ENCODE measurements around the gene MYBL2.

Gene MYBL2

DNA sequence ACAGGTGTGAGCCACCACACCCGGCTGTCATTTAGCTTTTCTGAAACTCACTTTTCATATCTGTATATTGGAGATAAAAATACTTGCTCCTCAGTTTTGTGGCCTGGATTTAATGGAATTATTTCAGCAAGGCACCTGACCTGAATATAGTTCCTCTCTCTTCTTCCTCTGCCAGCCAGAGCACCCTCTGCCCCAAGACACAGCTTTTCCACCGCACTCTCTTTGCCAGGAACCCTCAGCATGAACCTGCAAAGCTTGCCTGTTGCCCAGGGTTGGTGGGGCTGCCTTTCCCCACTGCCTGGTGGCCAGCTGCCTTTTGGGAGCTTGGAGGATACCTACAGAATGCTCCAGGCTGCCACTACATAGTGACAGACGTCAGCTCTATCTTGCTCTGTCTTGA, 56.8 kb downstream of the MYBL2 start:
- DNase-seq = no peak

DNA sequence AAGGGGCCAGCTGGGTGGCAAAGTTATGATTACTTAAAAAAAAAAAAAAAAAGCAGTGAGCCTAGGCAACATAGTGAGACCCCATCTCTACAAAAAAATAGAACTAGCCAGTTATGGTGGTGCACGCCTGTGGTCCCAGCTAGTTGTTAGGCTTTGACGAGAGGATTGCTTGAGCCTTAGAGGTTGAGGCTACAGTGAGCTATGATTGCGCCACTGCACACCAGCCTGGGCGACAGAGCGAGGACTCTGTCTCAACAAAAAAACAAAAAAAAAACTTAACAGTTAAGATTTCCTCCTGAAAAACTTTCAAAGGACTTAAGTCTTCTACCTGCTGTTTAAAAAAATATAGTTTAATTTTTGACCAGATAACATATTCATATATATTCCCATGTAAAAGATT, 57.5 kb downstream of the MYBL2 start:
- no peak for DNase-seq

DNA sequence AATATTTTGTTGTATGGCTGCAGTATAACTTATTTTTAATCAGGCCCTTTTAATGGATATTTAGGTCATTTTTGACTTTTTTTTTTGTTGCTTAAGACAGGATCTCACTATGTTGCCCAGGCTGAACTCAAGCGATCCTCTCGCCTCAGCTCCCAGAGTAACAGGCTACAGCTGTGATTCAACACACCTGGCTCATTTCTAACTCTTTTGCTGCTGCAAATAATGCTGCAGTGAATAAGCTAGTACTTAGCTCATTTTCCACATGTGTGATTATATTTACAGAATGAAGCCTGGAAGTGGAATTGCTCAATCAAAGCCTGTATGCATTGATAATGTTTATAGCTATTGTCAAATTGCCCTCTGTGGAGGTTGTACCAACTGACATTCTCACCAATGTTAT, 58.8 kb downstream of the MYBL2 start:
- no peak for DNase-seq

DNA sequence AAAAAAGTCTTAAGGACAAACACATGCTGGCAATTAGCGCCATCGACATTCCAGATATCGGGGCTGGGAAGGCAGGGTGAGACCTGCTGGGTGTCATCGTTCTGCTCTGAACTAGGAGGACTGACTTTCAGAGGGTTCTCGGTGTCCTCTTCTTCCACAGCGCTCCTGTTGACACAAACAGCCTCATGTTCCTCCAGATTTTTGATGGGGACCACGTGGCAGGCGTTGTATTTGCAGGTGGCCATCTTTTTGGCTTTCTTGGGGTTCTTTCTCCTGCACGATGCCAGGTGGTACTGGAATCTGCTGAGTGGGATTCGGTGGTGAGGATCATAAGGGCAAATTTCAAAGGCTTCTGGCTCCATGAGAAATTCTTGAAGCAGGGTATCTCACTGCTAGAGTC, 59.4 kb downstream of the MYBL2 start:
- no peak for DNase-seq

DNA sequence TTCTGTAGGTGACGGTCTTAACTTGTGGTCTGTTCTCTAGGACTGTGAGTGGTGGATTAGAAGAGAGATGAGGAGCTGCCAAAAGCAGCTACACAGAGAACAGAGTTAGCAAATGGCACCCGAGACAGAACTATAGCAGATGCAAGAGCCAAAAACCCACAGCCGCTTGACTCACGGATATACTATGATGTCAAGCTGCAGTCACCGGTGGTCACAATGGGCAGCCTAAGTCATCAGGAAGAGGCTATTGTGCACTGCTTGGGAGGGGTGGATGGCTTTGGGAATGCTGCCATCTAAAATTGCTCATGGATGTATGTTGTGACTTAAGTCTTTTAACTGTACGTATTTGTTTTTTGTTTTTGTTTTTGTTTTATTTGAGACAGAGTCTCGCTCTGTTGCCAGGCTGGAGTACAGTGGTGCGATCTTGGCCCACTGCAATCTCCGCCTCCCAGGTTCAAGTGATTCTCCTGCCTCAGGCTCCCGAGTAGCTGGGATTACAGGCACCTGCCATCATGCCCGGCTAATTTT, 60.0 kb downstream of the MYBL2 start, which contains the start of gene GTSF1L:
GTSF1L (minus strand) TSS at position 192 of the 528 bp plus-strand sequence. CDS start 308 bp downstream, outside the sequence.
- DNase-seq = no peak

DNA sequence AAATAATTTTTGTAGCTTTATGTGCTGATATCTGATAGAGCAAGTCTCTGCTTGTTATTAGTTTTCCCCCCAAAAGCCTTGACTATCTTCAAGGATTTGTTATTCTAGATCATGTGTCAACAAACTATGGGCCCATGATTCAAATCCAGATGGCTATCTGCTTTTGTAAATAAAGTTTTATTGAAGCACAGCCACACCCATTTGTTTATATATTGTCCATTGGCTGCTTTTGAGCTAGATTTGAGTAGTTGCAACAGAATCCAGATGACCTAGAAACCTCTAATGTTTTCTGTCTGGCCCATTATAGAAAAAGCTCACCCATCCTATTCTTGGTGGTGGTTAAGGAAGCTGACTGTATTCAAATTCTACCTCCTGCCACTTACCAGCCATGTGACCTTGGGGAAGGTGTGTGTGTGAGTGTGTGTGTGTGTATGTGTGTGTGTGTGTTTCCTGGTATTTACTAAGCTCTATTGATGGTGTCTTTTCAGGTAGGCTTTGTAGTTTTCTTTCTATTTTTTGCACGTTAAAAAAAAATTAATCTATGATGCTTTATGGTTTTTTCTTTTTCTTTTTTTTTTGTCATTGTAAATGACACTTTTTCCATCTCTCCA, 61.2 kb downstream of the MYBL2 start:
- DNase-seq = no peak

DNA sequence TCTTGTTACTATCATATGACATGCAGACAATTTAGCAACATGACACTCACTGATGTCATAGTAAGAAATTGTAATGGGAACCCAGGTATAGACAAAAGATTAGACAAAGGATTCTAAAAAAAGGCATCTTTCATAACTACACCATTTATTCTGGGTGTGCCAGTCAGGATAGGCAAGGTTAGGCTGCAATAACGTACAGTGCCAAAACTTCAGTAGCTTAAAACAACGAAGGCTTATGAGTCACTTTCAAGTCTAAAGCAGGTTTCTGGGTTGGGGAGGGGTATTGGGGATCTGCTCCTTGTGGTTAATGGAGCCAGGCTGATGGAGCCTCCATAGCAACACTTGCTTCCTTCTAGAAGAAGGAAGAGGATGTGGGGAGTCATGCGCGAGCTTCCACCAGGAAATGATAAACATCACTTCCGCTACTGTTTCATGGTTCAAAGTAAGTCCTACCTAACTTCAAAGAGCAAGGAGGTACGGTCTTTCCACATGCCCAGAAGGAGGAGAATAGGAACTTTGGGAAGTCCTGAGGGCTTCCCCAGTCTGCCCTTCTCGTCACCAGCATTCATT, 61.9 kb downstream of the MYBL2 start:
- DNase-seq = no peak

DNA sequence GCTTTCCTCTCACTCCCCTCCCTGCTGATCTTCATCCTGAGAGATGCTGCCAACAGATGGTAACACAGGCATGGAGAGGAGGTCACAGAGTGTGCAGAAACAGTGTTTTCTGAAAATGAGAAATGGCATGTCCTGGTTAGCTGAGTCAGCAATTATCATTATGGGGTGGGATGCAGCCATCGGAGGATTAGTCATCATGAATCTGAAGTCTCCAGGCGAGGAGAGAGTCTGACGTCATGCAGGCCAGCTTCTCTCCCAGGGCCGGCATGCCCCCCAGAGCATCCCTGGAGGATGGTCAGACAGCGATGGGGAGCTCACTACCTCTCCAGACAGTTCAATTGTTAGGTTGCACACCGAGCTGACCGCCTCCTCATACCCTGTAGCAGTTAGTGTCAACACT, 64.6 kb downstream of the MYBL2 start:
- no peak for DNase-seq

DNA sequence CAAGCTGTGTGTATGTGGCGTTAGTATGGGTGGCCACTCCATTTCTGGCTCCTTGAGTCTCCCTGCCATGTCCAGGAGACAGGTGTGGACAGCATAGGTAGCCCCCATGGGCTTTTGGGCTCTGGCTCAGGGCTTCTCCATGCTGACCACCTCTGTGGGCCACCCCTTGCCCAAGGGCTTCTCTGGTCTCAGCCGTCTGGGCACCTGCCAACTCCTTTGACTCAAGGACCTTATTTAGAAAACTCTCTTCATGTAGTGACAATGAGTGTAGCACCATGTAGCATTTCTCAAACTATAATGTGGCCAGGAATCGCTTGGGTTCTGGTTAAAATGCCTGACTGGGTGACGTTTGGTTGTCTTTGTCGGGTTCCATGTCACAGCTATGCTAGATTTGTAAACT, 65.0 kb downstream of the MYBL2 start:
- DNase-seq = no peak

DNA sequence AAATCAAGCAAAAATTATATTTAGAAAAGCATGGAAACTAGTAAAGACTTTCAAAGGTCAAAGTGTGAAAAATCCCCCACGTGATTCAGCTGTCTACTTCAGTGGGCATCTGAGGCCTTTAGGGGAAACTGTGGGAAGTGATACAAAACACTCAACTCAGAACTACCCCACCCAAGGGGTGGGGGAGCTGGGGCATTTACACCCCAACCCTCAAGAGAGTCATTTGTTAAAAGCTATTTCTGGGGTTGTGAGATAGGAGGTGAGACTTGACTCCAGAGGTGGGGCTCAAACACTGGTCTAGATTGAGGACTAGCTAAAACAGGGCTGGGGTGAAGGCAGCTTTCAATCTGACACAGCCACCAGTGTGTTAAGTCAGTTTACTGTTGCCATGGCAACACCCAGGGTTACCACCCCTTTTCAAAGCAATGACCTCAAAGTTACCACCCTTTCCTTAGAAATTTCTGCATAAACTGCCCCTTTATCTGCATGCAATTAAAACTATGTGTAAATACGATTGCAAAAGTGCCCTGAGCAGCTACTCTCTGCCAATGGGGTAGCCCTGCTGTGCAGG, 69.8 kb downstream of the MYBL2 start:
- no peak for DNase-seq

DNA sequence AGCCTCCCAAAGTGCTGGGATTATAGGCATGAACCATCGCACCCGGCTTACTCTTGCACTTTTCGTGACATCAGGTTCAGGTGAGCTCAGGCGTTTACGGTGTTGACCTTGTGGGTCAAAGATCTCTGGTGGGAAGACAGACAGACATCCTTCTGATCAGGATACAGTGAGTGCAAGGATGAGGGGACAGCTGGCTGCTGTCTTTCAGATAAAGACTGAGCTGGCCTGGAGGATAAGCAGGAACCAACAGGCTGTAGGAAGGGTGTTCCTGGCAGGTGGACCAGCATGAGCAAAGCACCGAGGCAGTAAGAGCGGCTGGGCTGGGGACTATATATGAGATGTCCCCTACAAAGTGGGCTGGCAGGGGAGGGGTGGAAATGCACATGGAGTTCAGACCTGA, 71.0 kb downstream of the MYBL2 start:
- DNase-seq = no peak

DNA sequence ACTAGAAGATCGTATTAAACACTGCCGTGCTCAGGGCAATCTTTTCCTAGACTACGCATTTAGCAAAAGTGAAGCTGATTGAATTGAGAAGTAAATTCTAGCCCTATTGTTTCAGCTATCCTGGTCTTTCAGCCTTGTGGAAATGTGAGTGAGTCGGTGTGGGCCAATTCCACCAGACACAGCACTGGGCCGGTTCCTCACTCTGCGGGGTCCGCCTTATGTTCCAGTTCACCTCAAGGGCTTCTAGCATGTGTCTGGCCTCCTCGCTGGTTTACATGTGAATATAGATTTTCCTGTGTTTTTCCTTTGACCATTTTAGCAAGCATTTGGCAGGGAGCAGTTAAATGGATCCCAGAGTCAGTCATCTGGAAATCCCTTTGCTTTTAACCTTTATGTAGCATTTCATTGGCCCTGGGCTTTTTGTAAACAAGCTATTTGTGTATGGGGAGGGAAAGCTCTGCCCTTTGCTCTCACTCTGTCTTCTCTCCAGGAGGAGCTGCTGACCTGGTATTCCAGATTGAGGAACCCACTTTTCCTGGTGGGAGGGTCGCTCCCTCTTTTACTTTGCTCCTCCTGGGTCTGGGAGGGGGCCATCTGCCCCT, 72.3 kb downstream of the MYBL2 start:
- no peak for DNase-seq

DNA sequence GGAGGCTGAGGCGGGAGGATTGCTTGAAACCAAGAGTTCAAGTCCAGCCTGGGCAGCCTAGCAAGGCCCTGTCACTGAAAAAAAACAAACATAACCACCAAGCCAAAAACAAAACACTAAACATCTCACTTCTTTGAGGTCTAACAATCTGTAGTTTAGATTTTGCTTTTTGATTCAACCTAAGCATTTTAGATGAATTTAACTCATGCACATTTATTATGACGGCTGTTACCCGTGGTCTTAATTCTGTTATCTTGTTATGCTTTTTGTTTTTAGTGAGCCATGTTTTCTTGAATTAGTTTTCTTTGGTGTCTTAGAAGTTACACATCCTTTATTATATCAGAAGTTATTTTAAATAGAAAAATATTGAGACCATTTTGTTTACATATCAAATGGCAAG, 73.7 kb downstream of the MYBL2 start:
- no peak for DNase-seq

DNA sequence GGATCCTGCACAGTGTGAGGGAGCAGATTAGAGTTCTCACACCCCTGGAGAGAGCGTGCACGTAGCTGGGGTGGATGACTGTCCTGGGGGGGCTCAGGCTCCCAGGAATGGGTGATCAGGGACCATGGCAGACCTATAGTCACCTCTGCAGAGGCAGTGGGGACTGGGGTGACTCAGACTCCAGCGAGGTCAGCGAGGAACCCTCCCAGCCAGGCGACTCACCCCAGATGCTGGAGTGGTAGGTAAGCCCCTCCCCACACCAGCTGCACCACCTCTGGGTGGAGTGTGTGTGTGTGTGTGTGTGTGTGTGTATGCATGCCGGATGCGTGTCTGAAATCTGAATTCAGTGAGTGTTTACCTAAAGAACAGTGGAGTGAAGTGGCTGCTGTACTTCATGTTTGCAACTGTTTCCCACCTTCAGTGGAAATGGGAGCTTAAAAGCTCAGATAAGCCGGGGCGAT, 77.3 kb downstream of the MYBL2 start:
- DNase-seq = peak; percentile 75

DNA sequence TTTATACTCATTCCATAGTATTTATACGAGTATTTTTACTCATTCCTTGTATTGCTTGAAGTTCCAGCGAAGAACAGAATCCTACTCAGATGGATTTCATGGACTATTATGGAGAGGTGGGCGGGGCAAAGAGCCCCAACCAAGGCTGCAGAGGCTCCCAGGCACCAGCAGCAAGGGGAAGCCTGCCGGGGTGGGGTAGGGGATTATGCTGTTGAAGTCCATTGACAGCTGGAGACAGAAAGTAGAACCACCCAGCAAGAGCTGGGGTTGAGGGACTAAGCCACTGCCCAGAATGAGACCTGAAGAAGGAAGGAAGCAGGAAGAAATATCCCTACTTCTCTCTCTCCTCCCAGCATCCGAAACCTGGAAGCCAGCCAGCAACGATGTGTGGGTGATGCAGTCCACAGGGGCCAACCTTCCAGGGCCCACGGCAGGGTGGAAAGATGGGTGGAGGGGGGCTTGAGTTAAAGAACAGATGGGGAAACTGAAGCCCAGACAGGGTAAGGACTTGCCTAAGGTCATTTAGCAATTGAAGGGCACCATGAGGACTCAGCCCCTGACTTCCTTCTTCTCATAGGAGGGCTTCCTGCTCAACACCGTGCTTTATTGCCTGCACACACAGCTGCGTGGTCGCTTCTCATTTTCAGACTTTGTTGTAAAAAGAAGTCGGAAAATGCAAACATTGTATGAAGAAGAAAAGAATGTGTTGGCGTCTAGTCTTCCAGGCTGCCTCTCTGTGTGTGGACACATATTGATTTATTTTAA, 78.2 kb downstream of the MYBL2 start:
- no peak for DNase-seq

DNA sequence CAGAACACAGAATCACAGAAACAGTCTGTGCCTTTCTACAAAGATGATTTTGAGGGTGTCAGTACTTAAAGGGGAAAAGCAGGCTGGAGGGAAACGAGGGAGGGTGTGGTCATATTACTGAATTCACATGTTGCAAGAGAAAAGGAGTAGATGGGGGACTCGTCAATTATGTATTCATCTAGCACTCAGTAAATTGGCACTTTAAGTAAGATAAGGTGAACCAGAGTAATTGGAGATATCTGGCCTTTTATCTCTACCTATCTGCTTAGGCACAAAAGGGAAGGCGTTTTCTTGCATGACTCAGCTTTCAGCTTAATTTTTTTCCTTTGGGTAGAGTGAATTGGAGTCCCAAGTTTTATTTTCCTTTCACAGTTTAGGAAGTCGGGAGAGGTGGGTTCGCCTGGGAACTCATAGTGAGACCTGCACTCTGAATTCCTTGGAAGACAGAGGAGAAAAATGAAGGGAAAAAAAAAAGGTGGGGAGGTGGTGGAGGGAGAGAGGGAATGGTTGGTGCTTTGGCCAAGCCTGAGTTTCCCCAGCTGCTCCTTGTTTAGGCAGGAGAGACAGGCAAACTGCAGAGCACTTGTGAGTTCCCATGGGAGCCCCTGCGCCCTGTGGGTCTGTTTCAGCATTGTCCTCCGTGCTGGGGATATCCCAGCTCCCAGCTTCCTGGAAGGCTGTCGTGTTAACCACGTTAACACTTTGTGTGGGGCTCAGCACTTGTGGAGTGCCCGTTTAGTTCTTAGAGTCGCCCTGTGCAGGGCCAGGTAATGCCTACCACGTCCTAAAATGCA, 79.6 kb downstream of the MYBL2 start:
- DNase-seq = no peak

DNA sequence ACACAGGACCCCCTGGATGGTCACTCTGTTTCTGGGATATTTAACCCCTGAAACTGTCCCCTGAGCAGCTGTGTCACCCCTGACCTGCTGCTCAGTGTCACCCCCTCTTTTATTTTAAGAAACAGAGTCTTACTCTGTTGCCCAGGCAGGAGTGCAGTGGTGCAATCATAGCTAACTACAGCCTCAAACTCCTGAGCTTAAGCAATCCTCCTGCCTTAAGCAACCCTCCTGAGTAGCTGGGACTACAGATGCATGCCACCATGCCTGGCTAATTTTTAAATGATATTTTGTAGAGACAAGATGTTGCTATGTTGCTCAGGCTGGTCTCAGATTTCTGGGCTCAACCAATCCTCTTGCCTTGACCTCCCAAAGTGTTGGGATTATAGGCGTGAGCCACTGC, 81.4 kb downstream of the MYBL2 start:
- DNase-seq = no peak

DNA sequence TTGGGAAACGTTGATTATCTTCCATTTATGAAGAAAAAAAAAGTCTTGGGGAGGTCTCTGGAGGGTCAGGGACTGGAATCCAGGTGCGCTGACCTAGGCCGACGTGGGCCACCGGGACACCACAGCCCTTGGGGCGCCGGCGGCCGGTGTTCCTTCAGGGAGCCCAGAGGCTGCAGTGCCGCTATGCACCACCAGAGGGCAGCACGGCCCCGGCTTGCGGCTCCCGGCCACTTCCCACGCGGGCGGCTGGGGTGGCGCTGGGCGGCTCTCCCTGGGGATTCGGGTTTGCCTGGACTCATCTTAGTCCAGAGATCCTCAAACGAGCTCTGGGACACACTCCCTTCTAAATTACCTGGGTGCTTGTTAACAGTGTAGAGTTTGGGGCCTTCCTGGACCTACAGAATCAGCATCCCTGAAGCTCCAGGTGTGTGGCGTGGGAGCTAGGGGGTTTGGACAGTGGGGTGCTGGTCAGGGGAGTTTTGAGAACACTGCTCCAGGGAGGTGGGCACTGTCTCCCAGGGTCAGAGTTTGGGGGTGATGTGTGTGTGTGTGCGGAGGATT, 82.9 kb downstream of the MYBL2 start:
- peak; percentile 70 for DNase-seq

DNA sequence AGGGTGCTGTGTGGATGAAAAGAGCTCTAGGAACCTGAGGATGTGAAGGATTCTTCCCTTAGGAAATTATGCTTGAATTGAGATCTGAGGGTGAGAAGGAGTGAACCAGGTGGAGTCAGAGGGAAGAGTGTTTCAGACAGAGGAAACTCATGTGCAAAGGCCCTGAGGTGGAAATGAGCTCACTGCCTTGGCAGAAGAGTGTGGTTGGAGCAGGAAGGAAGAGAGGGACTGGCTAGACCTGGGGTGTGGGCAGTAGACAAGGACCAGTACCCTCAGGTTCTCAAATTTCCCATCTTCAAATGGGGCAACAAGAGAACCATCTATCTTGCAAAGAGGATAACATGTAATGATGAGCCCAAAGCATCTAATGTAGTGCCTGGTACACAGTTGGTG, 83.9 kb downstream of the MYBL2 start:
- no peak for DNase-seq

DNA sequence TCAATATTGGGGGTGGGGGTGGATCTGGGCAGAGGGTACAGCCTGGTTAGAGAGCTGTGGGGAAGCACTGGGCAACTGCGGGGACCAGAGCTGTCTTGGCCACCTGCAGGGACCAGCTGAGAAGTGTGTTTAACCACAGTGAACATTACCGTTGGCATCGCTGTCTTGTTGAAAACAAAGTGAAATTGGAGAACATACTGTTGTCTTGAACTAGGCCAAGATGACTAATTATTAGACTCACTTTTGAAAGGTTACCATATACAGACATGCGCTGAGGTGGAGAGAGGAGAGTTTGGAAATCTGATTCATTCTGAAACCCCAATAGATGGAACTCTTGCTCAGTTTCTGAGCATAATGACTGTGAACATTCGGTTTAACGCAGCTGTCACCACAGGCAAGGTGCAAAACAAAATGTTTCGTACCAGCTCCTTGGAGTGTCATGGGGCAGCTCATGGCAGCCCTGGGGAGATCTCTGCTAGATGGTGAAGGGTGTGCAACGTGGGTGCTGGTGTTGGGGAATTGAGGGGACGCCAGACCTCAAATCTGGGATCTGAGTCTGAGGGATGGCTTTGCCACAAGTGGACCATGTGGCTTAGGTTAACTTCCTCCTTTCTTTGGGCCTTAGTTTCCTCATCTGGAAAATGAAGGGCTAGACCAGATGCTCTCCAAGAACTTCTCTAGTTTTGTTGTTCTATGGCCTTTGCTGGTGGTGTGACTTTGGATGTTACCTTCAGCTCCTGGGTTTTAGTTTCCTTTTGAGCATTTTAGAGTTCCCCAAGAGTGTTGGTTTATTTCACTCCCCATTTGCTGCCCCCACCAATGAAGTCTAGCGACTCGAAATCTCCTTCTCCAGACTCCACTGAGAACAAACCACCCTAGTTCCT, 84.5 kb downstream of the MYBL2 start:
- DNase-seq = no peak

DNA sequence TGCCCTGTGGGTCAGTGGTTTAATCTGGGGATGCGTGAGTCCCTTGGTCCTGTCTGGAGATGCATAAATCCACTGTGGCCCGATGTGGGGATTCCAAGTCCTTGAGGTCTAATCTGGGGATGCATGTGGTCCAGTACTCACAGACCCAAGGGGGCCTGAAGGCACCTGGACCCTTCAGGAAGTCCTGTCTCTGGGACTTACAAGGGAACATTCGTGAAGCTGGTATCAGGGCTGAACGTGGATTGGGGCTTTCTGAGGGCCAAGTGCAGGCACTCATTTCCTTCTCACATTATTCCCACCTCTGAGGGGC, 85.1 kb downstream of the MYBL2 start:
- no peak for DNase-seq

Measured in NCI-H510A treated with DMSO at 0.1 percent for 48 hours (cell line).